Measurements from ENCODE around the gene PNP.
"Not testable (repeated sequence)": the region's sequence is repeated elsewhere in the genome, so short reads cannot be mapped to it uniquely, and the experiment has no call there.

Gene PNP

DNA sequence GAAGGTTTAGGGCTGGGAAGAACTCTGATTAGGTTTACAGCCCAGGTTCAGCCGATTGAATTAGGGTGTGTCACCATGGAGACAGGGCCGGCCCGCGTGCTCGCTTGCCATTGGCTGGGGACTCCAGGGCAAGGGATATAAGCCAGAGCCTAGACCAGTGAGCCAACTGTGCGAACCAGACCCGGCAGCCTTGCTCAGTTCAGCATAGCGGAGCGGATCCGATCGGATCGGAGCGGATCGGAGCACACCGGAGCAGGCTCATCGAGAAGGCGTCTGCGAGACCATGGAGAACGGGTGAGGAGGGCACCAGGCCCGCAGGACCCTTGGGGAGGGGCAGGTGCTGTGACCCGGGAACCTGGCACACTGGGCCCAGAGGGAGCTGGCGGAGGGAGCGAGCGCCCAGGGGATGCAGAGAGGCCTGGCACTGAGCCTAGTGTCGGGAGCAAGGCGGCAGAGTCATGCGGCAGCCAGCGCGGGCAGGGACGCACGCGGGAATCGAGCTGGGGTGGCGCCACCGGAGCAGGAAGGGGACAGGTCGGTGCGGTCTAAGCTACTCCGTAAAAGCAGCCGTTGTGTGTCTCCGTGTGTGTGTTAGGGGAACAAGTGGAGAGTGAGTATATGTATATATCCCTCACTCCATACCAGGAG, at the start of gene PNP:
Gene PNP, plus strand, starts transcription at position 165 of the 648 bp plus-strand sequence. Its CDS starts 119 bp downstream, at position 284.
- peak; percentile 68 to 82 for DNase-seq (ENCODE audit: low read depth in 1 of 2, low spot score in 1 of 2)

DNA sequence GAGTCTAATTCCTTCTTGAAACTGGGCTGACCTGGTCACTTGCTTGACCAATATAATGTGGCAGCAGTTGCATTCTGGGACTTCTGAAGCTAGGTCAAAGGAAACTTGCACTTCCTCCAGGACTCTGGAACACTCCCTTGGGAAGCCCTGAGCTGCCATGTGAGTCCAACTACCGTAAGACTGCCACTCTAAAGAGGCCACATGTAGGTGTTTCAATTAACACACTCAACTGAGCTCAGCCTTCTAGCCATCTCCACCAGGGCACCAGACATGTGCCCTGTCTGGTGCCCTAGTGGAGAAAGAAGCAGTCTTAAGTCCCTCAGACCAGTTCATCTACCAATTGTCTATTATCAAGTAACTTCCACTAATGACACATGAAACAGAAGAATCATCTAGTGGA, 49.8 kb upstream of the PNP start:
- DNase-seq (ENCODE audit: low read depth in 1 of 2, low spot score in 1 of 2): no peak

DNA sequence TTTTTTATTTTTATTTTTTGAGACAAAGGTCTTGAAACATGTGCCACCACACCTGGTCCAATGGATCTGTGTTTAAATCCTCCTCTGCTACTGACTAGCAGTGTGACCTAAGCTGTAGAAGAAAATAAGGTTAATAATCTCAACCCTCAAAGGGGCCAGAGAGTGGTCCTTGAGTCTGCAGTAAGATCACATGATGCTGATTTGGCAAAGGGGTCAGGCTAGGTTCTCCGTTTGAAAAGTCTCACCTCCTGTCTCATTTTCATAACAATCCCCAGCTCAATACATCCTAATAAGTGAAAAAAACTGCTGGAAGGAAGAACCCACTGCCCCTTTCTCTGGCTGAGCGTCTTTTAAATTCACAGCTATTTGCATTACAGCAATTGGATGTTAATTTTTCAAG, 47.9 kb upstream of the PNP start:
- DNase-seq (ENCODE audit: low read depth in 1 of 2, low spot score in 1 of 2): no peak

DNA sequence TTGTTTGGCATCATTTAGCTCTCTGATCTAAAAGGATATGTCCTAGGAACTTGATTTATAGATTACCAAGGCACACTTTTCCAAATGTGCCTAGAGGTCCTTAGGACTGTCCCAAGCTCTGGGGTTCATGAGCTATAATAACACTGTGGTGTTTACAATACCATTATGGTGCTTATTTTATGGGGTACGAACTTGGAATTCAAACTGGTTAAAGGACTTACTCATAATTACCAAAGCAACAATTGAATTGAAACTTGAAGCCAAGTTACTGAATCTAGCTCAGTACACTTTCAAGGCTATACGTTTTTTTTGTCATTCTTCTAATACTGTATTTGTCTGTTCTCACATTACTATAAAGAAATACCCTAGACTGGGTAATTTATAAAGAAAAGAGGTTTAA, 46.3 kb upstream of the PNP start:
- no peak for DNase-seq (ENCODE audit: low read depth in 1 of 2, low spot score in 1 of 2)

DNA sequence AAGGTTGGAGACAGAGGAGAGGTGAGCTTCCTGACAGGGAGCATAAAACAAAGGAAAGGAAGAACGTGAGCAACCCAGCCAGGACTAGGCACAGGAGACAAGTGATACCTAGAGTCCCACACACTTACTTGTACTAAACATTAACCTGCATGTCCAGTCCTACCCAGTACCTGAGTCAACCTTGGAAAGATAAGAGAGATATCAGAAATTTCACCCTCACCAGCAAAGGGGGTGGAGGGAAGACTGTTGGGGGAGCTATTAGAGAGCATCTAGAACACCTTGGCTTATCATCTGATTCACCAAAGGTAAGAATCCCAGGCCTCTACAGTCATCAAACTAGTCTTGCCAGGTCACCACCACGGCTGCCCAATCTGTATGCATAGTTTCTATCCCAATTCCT, 44.4 kb upstream of the PNP start:
- DNase-seq (ENCODE audit: low read depth in 1 of 2, low spot score in 1 of 2): no peak

DNA sequence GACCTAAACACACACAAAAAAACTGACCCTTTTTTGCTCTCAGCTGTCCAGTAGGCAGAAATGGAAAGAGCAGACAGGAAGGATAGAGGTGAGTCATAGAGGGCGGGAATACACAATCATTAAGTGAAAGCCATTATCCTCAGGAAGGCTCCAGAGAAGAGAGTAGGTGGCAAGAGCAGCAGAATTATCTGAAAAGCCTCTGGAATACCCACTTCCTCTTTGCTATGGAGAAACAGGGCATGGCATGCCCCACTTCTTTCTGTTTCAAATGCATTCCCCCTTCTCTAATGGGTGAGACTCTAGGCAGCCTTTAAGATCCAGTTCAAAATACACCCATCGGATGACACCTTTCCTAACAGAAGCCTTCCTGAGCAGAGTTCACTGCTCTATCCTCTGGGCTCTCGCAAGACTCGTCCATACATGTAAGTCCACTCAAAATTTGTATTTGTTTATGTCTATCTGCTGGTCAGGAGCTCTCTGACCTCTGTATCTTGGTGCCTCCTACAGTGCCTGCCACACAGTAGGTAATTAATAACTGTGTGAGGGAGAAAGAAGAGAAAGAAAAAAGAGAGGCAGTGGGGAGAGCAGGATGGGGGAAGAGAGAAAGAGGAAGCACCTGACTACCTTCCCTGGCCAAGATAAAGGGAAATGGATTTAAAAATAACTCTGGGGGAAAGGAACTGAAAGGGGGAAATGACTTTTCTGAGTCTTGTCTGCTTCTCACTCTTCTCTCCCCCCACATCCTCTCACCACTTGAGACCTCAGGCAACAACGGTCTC, 41.8 kb upstream of the PNP start:
- DNase-seq (ENCODE audit: low read depth in 1 of 2, low spot score in 1 of 2): no peak

DNA sequence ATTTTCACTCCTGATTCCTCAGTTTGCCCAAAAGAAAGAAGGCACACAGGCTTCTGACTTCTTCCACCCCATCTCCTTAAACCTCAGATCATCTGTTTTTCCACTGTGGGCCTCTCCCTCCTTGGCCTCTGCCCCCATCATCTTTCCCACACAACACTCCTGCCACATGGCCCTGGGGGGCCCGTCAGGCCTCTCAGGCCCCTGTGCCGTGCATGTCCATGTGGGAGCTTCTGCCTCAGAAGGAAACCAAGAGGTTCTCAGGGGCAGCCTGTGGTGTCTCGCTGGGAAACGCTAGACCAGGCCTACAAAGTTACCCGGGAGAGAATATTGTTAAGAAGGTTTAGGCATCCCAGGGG, 41.2 kb upstream of the PNP start:
- no peak for DNase-seq (ENCODE audit: low read depth in 1 of 2, low spot score in 1 of 2)

DNA sequence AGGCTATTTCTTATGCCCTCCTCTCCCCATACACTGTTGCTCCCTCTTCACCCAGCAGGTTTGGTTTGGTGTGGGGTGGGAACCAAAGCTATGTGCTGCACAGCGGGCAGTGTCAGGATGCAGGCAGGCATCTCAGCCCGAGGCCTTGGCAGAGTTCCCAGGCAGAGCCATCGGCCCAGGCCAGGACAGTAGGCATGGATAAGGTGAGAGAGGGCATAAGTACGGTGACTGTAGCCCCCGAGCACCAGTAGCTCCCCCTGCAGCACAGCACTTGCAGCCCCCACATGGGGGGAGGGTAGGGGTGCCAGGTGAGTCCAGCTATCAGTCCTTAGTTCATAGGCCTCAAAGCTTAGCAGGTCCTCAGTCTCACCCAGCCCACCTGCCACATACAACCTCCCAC, 40.4 kb upstream of the PNP start:
- no peak for DNase-seq (ENCODE audit: low read depth in 1 of 2, low spot score in 1 of 2)

DNA sequence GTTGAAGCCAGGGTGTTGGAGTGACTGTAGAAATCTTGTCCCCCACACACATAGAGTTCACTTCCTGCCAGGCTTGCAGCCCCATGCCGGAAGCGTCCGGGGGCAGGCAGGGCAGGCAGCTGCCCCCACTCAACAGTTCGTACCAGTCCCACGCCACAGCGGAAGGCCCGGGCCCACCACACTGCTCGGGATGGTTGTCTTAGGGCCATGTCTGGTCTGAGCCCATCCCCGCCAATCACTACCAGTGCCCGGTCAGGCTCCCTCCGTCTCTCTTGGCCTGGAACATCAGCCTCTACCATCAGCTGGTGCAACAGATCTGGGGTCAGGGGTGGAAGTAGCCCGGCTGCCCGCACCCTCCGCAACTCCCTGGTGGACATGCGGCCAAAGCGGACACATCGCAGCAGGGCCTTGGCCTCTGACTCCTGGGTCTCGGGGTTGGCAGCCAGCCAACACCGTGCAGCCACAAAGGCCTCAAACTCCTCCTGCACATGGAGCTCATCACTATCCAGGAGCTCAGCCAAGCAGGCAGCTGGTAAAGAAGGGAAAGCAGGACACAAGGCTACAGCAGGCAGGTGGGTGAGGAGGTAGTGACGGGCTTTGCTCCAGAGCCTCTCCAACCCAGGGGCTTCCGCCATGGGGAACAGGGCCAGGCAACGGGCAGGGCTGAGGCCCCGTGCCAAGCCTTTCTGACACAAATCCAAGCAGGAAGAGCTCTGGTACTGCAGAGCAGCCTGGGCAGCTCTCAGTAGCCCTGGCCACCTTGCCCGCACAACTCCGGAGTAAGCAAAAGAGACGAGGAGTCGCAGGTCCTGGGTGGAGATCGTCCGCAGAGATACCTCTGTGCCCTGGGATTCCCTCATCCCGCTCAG, 39.2 kb upstream of the PNP start:
- no peak for DNase-seq (ENCODE audit: low read depth in 1 of 2, low spot score in 1 of 2)

DNA sequence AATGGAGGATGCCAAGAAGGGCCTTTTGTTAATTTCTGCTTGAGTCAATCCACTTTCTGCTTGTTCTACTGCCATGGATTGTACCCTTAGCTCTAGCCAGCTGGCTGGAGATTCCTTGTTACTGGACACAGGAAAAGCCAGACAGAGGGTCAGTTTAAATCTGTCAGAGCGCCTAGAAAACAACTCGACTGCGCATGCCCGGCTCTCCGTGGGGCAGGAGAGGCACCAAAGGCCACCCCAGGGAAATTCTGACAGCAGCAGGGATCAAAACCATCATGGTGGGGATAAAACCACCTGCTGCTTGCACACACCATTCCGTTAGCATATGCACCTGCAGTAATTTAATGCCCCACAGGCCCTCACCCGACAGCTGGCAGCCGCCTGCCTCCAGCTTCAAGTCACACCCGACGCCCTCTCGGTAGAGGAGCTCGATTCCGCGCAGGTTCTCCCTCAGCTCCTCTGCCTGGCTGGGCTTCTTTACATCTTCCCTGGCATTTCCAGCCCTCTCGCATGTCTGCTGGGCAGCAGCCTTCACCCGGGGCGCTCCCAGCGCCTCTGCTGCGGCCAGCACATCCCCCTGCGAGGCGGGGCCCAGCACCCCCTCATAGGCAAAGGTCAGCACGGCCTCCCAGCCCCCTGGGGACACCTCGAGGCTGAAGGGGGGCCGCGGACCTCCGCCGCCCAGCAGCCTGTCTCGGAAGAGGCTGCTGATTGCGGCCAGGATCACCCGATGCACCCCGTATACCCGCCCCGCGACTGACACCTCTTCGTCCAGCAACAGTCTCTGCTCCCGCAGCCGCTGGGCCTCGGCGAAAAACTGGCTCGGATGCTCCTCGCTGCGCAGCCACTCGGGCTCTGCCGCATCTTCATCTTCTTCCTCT, 34.3 kb upstream of the PNP start:
- DNase-seq (ENCODE audit: low read depth in 1 of 2, low spot score in 1 of 2): no peak

DNA sequence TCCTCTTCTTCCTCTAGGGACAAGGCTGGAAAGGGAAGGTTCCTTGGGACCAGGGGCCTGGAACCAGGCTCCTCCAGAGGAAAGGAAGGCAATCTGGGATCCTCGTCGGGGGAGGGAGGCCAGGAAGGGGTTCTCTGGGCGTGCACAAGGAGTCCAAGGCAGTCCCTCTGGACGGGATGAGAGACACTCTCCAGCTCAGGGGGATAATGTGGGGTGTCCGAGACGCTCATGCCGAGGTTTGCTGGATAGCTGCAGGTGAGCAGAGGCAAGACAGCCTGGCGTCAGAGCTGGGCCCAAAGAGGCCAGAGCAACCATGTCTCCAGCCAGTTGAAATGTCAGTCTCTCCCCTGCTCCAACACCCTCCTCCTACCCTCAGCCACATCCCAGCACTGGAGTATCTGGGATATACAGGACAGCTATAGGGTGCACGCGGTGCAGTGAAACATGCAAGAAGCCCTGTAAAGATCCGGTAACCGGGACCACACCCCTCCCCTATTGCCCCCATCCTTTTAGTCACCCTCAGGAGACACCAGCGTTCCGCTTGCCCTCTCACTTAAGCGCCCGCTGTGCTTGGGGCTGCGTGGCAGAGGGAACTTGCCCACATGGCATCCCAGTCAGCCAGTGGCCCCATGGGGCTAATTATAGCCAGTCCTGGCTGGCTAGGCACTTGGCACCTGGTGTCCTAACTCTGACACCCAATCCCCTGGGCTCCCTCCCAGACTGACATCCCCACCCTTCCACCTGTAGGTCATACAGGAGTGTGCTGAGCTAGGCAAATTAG, 33.4 kb upstream of the PNP start, which contains the start of gene KLHL33:
Gene KLHL33, minus strand, starts transcription at position 585 of the 781 bp plus-strand sequence. Its CDS starts 355 bp downstream, at position 230.
- DNase-seq (ENCODE audit: low read depth in 1 of 2, low spot score in 1 of 2): no peak

DNA sequence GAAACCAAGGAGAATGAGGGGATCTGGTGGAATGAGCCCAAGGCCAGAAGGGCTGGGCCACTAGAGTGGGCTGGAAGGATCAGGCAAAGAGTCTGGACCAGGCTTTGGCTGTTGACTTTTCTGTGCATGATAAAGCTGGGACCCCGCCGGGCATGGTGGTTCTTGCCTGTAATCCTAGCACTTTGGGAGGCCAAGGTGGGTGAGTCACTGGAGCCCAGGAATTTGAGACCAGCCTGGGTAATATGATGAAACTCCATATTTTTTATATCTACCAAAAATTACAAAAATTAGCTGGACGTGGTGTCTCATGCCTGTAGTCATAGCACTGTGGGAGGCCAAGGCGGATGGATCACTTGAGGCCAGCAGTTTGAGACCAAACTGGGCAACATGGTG, 32.8 kb upstream of the PNP start:
- no peak for DNase-seq (ENCODE audit: low read depth in 1 of 2, low spot score in 1 of 2)

DNA sequence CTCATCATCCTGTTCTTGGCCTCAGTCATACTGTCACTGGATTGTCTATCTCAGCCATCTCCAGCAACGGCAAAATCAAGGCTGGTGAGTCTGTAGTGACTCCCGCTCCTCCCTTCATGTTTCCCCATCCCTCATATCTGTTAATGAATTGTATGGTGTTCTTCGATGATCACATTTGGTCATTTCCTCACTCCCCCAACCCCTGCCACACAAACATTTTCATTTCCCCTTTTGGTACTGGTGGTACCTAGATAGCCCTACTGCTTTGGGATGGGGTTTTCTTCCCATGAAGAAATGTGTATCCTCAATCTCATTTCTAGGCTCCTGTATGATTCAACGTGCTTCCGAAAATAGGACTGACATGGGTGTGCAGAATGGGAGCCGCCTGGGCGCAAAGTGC, 30.5 kb upstream of the PNP start:
- no peak for DNase-seq (ENCODE audit: low read depth in 1 of 2, low spot score in 1 of 2)

DNA sequence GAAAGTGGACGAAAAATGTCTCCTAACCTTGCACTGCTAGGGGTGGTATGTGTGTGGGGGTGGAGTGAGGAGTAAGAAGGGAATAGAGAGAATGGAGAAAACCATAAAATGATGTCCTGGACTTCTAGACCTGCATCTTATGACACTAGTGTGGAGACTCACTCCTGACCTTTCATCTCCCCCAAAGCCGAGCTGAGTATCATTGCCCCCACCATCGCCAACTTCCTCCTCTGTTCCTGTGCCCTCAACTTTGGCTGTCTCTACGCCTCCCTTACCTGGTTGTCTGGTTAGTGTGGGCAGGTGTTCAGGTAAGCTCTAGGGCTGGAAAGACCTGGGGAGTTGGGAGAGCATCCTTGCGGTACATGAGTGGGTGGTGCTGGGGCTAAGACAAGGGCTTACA, 28.7 kb upstream of the PNP start:
- DNase-seq (ENCODE audit: low read depth in 1 of 2, low spot score in 1 of 2): no peak

DNA sequence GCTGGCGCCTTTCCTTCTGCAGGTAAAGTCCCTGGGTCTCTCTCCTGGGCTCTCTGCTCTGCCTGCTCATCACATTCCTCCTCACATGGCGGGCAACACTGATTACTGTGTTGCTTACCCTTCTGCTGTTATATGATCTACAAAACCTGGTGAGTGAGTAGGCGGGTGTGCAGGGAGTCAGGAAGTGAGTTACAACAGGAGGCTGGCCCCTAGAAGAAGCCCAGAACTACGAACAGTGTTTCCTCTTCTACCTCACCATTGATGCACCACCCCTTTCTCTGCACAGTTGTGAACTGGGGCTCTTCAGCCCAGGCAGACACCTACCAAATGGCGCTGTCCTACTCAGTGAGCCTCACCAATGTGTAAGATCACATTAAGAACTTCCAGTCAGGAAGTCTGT, 28.3 kb upstream of the PNP start:
- no peak for DNase-seq (ENCODE audit: low read depth in 1 of 2, low spot score in 1 of 2)

DNA sequence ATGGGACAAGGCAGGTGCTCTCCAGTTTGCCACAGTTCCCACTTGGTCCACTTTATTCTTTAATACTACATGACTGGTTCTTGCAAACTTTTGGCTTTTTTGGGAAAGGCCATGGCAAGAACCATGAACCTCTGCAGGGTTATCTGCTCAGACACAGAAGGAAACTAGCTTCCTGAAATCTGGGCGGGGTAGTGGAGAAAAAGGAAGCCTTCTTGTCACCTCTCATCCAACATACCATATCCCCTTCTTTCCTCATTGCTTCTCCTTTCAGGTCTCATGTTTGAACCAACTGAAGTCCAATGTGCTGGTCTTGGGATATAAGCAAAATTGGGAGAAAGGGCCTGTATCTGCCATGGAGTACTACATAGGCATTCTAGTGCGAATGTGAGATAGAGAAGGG, 27.7 kb upstream of the PNP start:
- no peak for DNase-seq (ENCODE audit: low read depth in 1 of 2, low spot score in 1 of 2)

DNA sequence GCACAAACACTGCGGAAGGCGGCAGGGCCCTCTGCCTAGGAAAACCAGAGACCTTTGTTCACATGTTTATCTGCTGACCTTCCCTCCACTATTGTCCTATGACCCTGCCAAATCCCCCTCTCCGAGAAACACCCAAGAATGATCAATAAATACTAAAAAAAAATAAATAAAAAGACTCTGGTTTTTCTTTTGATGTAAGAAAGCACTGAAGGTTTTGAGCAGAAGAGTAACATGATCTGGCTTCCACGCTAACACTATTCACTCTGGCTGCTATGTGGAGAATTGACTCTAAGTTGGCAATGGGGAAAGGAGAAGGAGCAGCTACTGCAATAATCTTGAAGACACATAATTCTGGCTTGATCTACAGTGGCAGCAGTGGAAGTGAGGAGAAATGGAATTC, 25.6 kb upstream of the PNP start:
- not testable (repeated sequence) for DNase-seq (ENCODE audit: low read depth in 1 of 2, low spot score in 1 of 2)

DNA sequence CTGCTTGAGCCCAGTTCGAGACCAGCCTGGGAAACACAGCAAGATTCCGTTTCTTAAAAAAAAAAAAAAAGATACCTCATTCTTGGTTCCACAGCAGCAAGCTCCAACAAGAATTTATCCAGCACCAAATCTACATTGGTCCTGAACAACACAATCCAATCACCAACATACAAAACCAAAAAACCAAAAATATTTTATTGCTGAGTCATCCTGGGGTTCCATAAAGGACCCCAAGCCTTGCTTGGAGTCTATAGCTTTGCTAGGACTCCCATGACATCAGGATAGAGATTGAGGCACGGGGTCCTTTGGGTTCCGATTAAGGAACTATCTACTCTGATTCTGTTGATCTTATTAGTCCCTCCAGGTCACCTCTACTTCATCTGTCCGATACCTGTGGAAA, 22.3 kb upstream of the PNP start:
- no peak for DNase-seq (ENCODE audit: low read depth in 1 of 2, low spot score in 1 of 2)

DNA sequence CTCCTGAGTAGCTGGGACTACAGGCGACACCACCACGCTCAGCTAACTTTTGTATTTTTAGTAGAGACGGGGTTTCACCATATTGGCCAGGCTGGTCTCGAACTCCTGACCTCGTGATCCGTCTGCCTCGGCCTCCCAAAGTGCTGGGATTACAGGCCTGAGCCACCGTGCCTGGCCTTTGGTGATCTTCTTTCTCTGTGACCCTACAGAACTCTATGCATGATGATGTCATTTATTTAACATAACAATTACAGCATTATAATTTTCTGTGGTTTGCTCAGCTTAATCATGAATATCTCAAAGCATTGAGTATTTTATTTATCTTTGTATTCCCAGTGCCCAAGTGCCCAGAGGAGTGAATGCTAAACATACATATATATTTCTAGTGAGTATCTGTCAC, 16.4 kb upstream of the PNP start:
- not testable (repeated sequence) for DNase-seq (ENCODE audit: low read depth in 1 of 2, low spot score in 1 of 2)
